Measurements from ENCODE around the gene ABTB1.

Gene ABTB1

DNA sequence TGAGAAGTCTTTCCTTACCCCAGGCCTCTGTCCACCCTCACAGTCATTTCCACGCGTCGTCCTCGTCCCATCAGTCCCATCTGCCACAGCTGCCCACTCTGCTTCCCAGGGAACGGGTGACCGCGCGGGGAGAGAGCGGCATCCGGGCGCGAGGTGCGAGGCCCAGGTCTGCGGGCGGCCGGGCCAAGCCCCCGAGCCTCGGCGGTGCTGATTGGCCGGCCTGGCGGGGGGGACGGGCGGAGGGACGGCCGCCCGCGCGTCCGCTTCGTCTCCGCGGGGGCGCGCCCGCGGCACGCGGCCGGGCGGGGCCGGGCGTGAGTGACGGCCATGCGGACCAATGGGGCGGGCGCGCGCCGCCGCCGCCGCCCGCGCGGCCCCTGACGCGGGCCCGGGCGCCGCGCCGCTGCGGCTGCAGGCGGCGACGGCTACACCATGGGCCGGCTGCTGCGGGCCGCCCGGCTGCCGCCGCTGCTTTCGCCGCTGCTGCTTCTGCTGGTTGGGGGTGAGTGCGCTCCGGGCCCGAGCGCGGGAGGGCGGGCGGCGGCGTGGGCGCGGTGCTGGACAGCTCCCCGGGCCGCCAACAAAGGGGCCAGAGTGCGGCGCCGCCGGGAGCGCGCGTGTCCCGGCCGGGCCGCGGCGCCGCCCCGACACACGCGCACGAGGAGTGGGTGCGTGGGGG lies 43.8 kb upstream of the ABTB1 start, which contains the start of gene PODXL2:
Gene PODXL2 (plus strand): TSS at position 398 of the 679 bp plus-strand sequence. CDS start 35 bp downstream, at position 433.
- Histone ChIP-seq H3K27me3 (ENCODE audit: insufficient read depth, poor library complexity, severe bottlenecking) (peaks cover 12% of the 10 kb centered on the region), H3K27ac (ENCODE audit: poor library complexity, severe bottlenecking) (no peak within 1 kb of the TSS), H3K4me3 (ENCODE audit: severe bottlenecking) (peak within 1 kb of the TSS; percentile 64), H3K9me3 (ENCODE audit: severe bottlenecking) (no peaks in the 10 kb centered on the region), H3K36me3 (ENCODE audit: low read depth) (no peaks in the 10 kb centered on the region), H3K4me1 (ENCODE audit: insufficient read depth, poor library complexity, severe bottlenecking) (no peaks in the 10 kb centered on the region)
- ATAC-seq (ENCODE audit: low read depth) (peak; percentile 64), DNase-seq (ENCODE audit: low spot score) (no peak)
- TF ChIP-seq, protein P1, sequence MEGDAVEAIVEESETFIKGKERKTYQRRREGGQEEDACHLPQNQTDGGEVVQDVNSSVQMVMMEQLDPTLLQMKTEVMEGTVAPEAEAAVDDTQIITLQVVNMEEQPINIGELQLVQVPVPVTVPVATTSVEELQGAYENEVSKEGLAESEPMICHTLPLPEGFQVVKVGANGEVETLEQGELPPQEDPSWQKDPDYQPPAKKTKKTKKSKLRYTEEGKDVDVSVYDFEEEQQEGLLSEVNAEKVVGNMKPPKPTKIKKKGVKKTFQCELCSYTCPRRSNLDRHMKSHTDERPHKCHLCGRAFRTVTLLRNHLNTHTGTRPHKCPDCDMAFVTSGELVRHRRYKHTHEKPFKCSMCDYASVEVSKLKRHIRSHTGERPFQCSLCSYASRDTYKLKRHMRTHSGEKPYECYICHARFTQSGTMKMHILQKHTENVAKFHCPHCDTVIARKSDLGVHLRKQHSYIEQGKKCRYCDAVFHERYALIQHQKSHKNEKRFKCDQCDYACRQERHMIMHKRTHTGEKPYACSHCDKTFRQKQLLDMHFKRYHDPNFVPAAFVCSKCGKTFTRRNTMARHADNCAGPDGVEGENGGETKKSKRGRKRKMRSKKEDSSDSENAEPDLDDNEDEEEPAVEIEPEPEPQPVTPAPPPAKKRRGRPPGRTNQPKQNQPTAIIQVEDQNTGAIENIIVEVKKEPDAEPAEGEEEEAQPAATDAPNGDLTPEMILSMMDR (IDR thresholded peaks at IDR 0.05; ENCODE audit: poor library complexity, severe bottlenecking), result no peak

DNA sequence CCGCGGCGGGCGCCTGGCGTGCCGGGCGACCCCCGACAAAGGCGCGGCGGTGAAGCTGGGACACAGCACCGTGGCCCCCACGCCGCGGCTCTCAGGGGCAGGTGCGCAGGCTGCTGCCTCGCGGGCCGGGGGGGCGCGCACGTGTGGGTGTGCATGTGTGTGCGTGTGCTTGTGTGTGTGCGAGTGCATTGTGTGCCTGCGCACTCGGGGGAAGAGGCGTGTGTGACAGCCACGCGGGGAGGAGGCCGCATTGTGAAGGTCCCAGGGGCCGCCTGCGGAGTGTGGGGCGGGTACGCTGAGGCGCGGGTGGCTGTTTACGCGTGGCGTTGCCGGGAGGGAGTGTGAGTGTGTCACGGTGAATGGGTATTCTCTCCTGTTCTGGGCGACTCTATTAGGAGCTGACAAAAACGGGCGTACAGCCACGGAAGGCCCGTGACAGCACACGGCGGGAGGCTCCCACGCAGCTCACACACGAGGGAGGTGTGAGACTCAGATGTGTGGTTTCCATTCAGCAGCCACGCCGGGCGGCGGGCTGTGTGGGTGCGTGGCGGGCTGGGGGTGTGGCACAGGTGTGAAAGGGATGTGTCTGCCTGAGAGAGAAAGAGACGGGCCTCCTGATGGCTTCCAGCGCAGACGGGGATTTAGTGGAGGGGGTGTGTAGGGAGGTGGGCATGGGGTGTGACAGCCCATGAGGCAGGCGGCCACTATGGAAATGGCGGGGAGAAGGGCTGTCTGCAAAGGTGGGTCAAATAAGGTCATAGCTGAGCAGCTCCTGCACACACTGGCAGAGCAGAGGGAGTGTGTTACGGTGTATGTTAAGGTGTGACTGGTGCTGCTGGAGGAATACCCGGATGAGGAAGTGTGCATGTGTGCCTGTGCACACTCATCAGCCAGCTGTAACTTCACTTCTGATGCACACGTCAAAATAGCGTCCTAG lies 43.0 kb upstream of the ABTB1 start:
- TF ChIP-seq, protein P1 (IDR thresholded peaks at IDR 0.05; ENCODE audit: poor library complexity, severe bottlenecking), result no peak
- DNase-seq (ENCODE audit: low spot score) (no peak), ATAC-seq (ENCODE audit: low read depth) (no peak)
- H3K27me3 ChIP-seq (ENCODE audit: insufficient read depth, poor library complexity, severe bottlenecking), result peaks cover 12% of the 10 kb centered on the region
- no peaks in the 10 kb centered on the region for H3K4me1 ChIP-seq (ENCODE audit: insufficient read depth, poor library complexity, severe bottlenecking)
- no peak overlapping the region for H3K27ac ChIP-seq (ENCODE audit: poor library complexity, severe bottlenecking)
- peak overlapping the region; percentile 64 for H3K4me3 ChIP-seq (ENCODE audit: severe bottlenecking)
- H3K36me3 ChIP-seq (ENCODE audit: low read depth), result no peaks in the 10 kb centered on the region
- no peaks in the 10 kb centered on the region for H3K9me3 ChIP-seq (ENCODE audit: severe bottlenecking)

DNA sequence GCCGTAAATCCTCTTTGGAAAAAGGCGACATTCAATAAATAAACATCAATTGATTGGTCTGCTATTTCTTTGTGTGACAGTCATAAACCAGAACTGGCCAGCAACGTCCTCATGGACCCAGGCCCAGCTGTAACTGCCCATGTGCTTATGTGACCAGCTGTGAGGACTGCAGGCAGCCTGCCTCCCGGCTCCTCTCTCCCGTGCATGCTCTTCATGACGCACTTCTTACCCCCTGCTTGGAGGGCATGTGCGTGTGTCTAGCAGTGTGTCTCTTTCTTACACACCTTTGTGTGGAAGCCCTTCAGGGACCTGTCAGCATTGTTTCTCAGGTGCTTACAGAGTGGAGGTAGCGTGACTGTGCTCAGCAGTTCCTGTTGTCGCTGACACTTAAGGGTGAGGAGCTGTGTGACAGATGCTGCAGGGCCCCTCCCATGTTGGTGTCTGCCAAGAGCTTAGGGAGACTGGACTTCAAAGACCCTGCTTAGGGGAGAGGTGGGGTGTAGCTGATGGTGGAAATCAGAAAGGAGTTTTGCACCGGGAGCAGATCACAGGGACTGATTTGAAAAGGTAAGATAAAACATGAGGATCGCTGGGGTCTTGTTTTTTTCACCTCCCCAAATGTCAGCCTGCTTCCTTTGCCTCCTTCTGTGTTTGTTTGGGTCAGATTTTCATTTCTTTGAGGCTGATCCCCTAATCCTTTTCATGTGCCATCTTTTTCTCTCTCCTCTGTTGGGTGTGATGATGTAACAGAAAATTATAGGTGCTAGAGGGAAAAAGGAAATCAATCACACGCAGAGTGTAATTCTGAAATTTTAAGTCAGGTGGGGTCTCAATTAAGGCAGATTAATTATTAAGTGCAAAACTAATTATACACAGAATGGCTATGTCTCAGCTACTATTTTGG lies 41.7 kb upstream of the ABTB1 start:
- Histone ChIP-seq H3K36me3 (ENCODE audit: low read depth) (no peaks in the 10 kb centered on the region), H3K4me3 (ENCODE audit: severe bottlenecking) (no peak overlapping the region), H3K27me3 (ENCODE audit: insufficient read depth, poor library complexity, severe bottlenecking) (peaks cover 12% of the 10 kb centered on the region), H3K9me3 (ENCODE audit: severe bottlenecking) (no peaks in the 10 kb centered on the region), H3K27ac (ENCODE audit: poor library complexity, severe bottlenecking) (no peak overlapping the region), H3K4me1 (ENCODE audit: insufficient read depth, poor library complexity, severe bottlenecking) (no peaks in the 10 kb centered on the region)
- no peak for DNase-seq (ENCODE audit: low spot score)
- TF ChIP-seq, protein P1 (IDR thresholded peaks at IDR 0.05; ENCODE audit: poor library complexity, severe bottlenecking), result no peak
- no peak for ATAC-seq (ENCODE audit: low read depth)

DNA sequence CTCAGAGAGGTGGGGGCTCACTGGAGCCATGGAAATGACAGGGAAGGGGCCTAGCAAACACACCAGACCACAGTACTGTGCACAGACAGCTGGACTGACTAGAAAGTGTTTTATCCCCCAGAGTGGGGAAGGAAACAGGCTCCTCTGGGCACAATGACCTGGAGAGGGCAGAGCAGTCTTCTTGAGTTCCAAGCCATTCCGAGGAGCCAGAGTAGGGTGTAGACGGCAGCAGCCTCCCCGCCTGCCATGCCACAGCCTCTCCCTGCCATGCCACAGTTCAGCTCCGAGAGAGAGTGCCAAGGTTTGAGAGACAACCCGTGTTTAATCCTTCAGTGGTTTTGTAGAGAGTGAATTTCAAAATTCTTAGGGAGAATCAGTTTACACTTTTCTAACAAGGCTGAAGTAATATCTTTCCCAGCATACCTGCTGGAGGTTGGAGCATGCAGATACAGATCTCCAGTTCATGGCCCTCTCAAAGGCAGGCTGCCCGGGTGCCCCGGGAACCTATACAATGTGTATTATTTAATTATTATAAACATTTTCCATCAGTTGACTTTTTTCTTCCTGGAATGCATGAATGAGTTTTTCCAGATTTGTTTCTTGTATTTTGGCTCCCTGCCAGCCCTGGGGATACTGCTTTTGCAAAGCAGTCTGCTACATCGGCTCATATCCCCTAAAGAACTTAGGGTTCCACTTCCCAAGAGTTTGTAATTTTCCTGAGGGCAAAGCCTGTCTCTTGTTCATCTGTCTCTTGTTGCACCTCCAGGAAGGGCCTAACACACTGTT lies 40.5 kb upstream of the ABTB1 start:
- Histone ChIP-seq H3K4me3 (ENCODE audit: severe bottlenecking) (no peak overlapping the region), H3K27me3 (ENCODE audit: insufficient read depth, poor library complexity, severe bottlenecking) (peaks cover 11% of the 10 kb centered on the region), H3K4me1 (ENCODE audit: insufficient read depth, poor library complexity, severe bottlenecking) (no peaks in the 10 kb centered on the region), H3K9me3 (ENCODE audit: severe bottlenecking) (no peaks in the 10 kb centered on the region), H3K27ac (ENCODE audit: poor library complexity, severe bottlenecking) (no peak overlapping the region), H3K36me3 (ENCODE audit: low read depth) (no peaks in the 10 kb centered on the region)
- DNase-seq (ENCODE audit: low spot score) (no peak), ATAC-seq (ENCODE audit: low read depth) (no peak)
- TF ChIP-seq, protein P1 (IDR thresholded peaks at IDR 0.05; ENCODE audit: poor library complexity, severe bottlenecking), result no peak
